Hypothalamus (tissue), 51 donors: ENCODE results near the gene RTN4IP1.
A peak's percentile ranks its signal among the peaks of the same experiment; 100 is the strongest.
"Not testable (repeated sequence)": the region's sequence is repeated elsewhere in the genome, so short reads cannot be mapped to it uniquely, and the experiment has no call there.

ENCODE experiments used
- DNase-seq, 51 donors: peaks; one replicate each; lab custom pipeline; 2025; lab: John Stamatoyannopoulos, UW

Gene RTN4IP1

DNA sequence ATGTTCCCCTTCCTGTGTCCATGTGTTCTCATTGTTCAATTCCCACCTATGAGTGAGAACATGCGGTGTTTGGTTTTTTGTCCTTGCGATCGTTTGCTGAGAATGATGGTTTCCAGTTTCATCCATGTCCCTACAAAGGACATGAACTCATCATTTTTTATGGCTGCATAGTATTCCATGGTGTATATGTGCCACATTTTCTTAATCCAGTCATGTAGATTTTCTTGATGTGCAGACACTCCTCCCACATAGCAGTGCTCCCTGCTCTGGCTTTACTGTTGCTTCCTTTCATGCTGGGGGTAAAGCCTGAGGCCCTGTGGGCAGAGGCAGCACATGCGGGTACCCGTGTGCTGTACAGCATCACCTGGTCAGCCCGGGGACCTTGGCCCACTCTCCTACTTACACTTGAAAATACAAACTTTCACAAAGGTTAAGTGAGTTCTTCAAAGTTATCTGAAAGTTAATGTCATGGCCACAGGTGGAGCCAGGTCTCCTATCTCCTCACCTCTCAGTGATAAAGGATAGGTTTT, 80.3 kb downstream of the RTN4IP1 start:
- DNase-seq, result not testable (repeated sequence)

DNA sequence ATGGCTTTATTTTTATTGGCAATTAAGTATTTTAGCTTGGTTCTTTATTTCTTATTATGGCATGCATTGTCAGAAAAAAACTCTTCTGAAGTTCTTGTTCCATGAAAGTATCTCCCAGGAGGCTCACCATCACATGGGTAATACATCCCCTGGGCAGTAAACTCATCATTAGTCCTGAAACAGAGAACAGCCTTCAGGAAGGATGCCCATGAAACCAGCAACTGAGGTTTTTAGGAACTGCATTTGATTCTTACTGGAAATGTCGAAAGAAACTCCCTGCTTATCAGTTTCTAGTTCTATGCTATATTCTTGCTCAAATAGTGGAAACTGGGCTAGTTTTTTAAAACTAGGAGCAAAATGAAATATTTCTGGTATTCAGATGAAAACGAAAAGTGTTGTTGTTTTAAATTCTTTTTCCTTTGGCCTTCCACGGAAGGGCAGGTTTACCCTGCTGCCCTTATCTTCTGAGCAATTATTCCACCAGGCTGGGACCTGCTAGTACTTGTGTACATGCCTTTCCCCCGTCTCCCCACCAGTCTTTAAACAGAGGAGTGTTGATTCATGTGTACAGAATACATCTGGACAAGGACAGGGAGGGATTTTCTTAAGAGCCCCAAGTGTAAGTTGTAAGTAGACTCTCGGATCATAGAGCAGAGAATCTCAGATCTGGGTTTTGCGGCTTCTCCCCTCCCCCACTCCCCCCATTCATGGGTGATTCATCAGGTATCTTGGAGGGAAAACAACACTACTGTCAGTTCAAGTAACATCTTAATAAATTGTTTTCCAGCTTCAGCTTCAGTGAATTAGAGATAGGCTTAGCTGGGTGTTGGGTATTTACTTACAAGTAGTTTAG, 81.5 kb downstream of the RTN4IP1 start:
- DNase-seq, result no peak

DNA sequence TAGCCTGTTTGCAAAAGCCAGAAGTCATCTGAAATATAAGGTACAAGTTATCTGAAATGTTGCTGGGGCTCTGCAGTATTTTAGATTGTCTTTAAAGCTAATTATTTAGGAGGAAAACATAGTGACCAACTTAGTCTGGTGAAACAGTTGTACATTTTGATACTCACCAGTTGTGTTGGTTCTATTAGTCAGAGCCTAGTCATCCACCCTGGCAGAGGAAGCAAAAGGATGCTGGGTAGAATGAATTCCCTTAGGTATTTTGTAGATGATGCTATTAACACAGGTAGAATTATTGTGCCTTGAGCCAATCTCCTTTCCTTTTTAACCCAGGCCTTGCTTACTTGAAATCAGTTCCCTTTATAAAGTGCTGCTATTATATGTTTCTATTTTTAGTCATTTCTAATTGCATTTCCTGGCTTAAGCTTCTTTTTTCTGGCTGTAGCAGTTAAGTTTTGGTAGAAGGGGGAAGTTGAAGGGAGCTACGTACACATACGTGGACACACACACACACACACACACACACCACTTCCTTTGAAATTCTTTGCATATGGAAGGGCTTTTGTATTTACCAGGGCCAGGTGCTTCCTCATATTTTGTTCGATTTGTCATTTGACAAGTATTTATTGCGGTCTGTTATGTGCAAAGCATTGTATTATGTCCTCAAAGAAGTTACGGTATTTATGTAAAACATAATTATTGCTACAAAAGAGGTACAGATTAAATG, 82.4 kb downstream of the RTN4IP1 start:
- no peak for DNase-seq

DNA sequence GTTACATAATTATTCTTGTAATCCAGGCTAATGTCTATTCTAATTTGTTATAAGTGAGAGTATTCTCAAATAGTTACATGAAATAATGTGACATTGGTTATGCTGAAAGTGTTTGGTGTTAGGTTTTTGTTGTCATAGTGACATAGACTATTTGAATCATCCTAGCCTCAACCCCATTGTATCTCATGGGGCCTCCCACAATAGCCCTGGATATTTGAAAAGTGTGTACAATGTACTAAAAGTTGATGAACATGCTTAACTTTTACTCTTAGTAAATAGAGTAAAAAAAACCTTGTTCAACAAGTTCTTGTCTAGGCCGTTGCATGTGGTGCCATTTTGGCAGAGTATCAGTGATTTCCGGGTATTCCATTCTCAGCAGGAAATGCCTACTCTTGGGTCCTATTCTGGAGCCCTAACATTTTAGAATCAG, 83.0 kb downstream of the RTN4IP1 start:
- DNase-seq, result no peak

DNA sequence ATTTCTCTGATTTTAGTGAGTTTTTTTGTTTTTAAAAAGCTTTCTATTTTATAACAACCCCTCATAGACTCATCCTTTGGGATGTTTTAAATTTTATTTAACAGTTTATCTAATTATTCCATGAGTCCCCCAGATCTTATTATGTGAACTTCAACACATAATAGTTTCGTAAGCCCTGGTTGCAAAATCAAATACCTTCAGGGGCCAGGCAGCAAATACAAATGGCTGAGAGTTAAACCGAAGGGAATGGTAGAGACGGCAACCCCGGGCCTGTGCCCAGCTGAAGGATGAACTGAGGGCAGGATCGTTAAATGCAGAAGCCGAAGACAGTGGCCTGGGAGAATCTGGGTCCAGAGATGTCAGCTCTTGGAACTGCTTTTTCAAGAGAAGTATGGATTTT, 88.4 kb downstream of the RTN4IP1 start:
- DNase-seq, result no peak

DNA sequence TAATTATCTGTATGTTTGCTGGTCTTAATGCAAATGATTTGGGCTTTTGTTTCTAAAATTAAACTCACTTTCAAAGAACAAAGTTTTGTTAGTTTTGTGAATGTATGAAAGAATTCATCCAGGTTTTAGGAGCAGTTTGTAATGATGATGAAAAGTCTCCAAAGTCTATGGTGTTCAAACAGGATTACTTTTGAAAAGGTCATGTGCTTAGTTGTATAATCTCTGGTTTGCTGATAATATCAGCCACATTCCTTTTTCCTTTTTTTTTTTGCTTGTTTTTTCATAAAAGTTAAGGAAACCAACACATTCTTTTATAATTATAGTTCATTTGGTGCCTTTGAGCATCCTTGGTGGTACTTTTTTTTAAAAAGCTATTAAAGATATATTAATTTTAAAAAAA, 88.9 kb downstream of the RTN4IP1 start:
- no peak for DNase-seq

DNA sequence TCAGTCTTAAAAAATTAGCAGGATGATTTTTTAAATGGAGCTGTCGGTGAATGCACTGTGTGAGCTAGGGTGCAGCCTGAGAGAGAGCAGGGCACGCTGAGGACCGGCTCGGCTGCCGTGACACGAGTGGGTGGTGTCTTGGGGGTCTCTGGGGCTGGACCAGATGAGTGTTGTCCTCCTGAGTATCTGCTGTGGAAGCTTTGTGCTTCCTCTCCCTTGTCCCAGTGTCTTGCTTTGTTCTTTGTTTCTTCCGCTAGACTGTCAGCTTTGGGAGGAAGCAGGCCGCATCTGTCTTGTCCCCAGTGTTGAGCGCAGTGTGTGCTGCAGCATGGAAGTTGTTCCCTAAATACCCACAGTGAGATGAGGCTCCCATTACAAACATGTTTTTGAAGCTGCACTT, 89.4 kb downstream of the RTN4IP1 start:
- DNase-seq, result peak in 6 of 51 donors; percentile 1 to 5 (median 2)

DNA sequence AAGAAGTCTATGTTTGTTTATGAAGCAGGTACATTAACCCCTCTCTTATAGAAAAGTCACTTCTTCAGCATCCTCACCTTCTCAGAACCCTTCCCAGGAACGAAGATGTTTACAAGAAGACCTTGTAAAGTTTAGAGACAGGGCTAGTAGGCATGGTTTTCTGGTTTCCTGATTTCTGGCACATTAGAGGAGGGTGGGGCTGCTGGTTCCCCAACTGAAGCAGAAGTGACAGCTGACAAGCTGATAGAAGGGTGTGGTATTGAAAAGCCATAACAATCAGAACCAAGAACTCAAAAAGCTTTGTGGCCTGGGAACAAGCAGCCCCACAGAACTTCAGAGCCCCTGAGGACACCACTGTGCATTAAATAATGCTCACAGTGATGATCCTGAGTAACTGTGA, 91.2 kb downstream of the RTN4IP1 start:
- no peak for DNase-seq

DNA sequence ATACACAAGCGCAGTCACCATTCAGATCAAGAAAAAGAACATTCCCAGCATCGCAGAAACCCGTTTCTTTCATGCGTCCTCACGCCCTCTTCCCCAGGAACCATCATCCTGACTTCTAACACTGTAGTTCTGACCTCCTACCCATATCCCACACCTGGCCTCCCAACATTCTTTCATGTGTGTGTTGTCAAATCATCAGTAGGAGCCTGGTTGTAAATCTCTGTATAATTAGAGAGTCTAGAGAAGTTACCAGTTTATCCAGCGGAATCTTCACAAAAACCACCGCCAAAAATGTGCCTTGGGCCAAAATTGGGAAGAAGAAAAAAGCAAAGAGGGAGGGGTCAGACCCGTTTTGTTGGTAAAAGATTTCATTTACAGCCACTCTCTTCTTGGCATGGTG, 91.6 kb downstream of the RTN4IP1 start:
- no peak for DNase-seq

DNA sequence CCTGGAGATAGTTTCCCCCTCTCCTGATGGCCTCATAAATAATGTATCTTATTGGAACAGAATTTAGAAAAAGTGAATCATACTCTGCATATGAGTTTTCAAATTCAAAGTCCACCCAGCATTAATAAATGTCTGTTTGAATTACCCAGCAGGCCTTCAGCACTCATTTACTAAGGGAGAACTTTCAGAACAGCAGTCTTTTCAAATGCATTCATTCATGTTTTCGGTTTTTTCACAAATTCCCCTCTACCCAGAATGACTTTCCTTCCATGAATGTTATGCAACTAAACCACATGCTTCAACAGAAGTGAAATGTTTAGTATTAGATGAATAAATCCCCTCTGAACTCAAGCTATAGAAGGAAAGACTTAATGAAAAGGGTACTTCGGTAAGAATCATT, 92.4 kb downstream of the RTN4IP1 start:
- DNase-seq, result no peak

DNA sequence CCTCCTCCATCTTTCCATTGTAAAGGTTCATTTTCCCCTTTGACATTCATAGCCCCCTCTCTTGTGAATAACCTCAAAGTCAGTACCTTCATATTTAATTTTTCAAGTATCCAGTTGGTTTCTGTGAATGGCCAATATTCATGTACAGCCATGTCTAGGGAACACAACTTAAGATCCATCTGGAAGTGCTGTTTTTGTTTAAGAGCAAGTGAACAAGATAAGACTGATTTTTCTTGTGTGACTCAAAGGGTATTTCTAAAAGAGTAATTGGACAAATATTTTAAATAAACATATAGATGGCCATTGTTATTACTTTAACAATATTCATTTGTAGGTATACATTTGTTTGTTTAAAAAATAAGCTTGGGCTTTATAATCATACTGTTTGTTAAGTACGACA, 92.9 kb downstream of the RTN4IP1 start:
- no peak for DNase-seq

DNA sequence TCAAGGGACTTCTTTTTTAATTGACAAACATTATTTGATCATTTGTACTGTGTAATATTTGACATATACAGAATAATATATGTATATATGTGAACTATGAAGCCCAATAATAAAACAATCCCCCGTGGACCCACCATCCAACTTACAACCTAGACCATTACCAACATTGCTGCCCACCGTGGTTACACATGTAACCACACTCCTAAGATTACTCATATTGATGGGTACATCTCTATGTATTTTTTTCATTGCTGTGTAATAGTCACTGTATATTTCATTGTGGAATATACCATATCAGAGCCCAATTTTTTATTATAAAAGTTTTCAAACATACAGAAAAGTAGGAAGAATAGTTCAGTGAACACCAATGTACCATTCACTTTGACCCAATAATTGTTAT, 94.3 kb downstream of the RTN4IP1 start:
- no peak for DNase-seq

DNA sequence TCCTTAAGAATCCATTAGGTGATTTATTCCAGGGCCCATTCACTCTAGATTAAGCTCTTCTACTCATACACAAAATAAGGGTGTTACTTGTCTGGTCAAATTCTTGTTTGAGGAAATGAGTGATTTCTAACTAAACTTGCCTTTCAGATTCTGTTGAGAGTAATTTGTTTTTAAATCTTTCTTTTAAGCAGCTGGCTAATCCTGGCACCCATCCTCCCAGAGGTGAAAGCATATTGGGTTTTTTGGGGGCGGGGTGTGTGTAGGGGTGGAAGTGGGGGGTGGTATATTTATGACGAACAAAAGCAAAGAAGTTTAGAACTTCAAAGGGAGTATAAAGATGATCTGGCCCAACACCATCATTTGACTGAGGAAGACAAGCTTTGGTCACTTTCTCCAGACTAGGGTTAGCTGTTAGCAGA, 94.7 kb downstream of the RTN4IP1 start:
- DNase-seq, result no peak

DNA sequence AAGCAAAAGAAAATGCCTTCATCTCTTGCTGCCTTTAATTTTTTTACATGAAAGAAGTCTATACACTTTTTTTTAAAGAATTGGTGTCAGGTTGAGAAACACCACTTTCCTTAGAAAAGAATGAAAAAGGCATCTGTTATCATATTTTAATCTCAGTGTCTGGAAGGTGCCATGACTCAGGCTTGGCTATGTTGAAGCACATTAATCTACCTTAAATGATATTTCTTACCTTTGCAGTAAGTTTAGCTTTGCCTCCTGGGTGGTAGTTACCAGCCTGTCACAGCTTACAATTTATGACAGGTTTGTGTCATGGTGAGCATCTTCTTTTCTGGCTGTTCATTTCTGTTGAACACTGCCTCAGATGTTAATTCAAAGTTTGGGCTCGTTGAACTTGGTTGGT, 95.3 kb downstream of the RTN4IP1 start:
- no peak for DNase-seq

DNA sequence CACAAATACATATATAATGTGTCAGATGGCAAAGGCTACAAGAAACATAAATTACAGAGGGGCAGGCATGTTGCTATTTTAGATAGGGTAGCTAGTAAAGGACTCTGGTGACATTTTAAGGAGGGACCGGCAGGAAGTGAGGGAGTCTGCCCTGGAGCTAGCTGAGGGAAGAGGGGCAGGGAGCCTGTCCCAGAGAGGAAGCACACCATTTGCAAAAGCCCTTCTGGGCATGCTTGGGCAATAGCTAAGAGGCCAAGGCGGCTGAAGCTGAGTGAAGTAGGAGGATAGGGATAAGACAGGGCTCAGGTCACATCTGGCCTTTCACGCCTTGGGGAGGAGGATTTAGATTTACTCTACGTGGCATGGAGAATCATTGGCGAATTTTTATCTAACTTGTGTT, 96.2 kb downstream of the RTN4IP1 start:
- DNase-seq, result no peak

DNA sequence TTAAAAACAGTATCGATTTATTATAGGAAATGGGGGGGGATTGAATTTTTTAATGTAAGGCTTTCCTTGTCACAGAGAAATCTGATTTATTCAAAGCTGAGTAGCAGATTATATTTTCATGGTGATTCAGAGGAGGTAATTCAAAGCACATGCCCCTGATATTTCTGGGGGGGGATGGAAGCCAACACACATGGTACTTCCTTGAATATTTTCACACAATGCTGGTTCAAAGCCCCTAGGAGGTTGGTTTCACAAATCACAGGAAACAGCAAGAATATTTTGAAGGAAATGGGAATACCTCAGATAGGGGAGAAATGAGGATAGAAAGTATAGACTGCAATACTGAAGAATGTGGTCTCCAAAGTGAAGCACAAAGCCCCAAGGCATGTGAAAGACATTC, 98.8 kb downstream of the RTN4IP1 start:
- DNase-seq, result no peak

DNA sequence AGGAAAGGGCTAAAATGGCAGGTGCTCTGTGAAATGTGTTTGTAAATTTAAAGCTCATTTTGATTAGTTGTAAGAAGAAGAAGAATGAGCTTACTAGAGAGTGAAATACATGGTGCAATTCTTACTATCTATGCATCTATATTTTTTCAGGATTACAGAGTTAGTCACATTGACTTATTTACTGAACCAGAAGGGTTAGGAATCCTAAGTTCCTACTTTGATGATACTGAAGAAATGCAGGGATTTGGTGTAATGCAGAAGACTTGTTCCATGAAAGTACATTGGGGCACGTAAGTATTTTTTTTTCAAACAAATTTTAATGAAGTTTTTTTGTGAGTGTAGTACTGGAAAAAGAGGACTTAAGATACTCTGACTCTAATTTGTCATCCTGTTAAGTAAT, 99.3 kb downstream of the RTN4IP1 start:
- DNase-seq, result no peak

DNA sequence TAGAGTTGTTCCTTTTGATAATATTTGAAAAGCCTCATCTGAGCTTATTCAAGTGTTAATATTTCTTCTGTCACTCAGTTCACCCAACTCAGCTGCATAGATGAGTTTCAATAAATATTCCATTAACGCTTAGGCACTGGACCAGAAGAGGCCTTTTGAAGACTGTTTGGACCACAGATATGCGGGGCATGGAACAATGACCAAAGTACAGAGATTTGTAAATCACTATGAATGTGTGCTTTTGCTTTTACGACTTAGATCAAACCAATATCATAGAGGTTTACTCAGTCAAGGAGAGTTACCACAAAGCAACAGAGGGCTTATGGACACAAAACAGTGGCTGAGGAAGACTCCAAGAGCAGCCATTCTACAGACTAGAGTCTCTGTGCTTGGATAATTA, 99.9 kb downstream of the RTN4IP1 start:
- DNase-seq, result no peak

DNA sequence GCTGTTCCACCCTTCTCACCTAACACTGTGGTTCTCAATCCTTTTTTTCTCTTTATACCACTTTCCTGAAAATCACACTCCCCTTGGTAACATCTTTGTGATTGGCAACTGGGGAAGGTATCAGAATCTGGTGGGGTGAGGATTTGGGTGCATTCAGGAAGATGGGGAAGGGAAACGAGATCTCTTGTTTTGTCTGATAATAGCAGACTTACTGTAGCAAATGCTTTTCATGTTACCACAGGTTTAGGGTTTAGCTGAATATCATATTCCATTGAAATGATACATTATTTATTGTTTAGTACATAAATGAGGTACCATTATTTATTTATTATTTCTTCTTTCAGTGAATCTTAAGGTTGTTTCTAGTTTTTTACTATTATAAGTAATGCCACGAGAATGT, 100.8 kb downstream of the RTN4IP1 start:
- DNase-seq, result no peak

DNA sequence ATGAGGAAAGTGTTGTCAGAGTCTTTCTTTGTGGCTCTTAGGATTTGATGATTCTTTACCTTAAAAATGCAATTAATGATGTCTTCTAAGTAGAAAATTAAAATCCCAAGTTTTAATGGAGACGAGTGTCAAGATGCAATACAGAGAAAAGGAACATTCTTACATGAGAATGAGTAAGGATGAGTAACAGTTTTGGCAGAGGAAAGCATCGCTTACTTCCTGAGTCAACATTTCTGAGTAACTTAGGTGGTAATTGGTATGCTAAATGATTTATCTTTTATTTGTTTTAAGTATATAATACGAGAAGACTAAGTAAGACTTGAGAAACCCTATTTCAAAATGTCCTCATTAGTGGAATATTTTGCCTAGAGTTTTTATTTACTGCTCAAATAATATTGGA, 101.3 kb downstream of the RTN4IP1 start:
- no peak for DNase-seq

DNA sequence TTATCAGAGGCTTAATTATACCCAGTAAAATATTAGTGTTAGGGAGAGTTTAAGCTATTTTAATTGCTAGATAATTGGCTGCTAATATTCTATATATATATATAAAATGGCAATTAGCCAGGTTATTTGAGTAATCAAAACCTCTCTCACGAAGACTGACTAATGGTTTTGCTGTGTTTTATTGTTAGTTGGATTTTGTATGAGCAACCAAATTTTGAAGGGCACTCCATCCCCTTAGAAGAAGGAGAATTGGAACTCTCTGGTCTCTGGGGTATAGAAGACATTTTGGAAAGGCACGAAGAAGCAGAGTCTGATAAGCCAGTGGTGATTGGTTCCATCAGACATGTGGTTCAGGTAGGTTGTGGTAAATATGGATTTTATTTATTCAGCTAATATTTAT, 102.2 kb downstream of the RTN4IP1 start:
- no peak for DNase-seq

DNA sequence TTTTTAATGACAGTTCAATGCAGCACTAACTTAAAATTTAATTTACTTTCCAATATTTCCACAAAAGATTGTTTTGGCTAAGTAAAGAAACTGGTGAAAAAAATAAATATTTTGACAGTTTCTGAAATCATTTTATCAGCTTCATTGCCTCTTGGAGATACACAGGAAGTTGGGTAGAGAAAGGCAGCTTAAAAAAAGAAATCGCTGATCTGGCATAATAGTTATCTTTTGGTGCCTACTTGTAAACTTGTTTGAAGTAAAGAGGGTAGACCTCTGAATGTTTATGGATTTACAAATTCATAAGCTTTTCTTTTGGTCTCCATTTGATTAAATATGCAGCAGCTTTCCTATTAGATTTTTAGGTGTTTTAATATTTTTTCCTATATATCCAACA, 103.4 kb downstream of the RTN4IP1 start:
- DNase-seq, result no peak
